ENCODE results near the gene SSBP4.

Gene SSBP4

DNA sequence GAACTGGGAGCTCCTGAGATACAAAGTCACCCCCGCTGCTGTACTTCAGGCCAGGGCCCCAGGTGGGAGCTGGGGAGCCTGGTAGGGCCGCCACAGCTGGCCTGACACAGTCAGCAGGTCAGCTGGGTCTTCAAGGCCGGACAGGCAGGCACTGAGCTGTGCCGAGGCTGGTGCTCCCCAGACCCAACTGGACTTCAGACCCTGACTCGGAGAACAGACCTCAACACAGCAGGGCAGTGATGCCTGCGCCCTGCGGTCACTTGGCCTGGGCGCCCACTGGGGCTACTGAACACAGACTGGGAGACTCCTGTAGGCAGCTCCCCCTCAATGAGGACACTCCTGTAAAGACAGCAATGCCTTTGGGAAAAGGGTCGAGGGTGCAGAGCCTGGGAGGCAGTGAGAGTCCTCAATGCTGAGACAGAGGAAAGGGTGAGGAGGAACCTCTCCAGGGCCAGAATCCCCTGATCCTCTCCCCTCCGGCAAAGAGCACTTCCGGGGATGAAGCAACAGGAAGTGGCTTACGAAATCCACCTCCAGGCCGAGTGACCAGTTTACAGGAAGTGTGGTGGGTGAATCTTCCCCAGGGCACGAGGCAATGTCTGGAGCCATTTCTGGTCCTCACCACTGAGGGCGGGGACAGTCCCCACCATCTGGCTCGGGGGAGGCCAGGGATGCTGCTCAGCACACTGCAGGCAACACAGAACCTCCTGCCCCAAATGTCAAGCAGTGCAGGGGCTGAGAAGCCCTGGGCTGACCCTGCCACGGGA is 59.5 kb downstream of the SSBP4 start:
- TF ChIP-seq, protein P1, sequence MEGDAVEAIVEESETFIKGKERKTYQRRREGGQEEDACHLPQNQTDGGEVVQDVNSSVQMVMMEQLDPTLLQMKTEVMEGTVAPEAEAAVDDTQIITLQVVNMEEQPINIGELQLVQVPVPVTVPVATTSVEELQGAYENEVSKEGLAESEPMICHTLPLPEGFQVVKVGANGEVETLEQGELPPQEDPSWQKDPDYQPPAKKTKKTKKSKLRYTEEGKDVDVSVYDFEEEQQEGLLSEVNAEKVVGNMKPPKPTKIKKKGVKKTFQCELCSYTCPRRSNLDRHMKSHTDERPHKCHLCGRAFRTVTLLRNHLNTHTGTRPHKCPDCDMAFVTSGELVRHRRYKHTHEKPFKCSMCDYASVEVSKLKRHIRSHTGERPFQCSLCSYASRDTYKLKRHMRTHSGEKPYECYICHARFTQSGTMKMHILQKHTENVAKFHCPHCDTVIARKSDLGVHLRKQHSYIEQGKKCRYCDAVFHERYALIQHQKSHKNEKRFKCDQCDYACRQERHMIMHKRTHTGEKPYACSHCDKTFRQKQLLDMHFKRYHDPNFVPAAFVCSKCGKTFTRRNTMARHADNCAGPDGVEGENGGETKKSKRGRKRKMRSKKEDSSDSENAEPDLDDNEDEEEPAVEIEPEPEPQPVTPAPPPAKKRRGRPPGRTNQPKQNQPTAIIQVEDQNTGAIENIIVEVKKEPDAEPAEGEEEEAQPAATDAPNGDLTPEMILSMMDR (IDR thresholded peaks at IDR 0.05; ENCODE audit: low read depth, low read length, missing control alignments) = no peak
- peak; percentile 73 for DNase-seq
- in situ Hi-C loops (cut with HindIII; ENCODE audit: low pct_ligation_motif_present, low sequenced_read_pairs) = no loop called here
- no peaks in the 10 kb centered on the region for H3K36me3 ChIP-seq (replicated peaks)
- no peaks in the 10 kb centered on the region for H3K27me3 ChIP-seq (replicated peaks)
- H3K4me3 ChIP-seq (ENCODE audit: low read depth, low read length) = no peak overlapping the region
- H3K27ac ChIP-seq = peak overlapping the region; percentile 1

DNA sequence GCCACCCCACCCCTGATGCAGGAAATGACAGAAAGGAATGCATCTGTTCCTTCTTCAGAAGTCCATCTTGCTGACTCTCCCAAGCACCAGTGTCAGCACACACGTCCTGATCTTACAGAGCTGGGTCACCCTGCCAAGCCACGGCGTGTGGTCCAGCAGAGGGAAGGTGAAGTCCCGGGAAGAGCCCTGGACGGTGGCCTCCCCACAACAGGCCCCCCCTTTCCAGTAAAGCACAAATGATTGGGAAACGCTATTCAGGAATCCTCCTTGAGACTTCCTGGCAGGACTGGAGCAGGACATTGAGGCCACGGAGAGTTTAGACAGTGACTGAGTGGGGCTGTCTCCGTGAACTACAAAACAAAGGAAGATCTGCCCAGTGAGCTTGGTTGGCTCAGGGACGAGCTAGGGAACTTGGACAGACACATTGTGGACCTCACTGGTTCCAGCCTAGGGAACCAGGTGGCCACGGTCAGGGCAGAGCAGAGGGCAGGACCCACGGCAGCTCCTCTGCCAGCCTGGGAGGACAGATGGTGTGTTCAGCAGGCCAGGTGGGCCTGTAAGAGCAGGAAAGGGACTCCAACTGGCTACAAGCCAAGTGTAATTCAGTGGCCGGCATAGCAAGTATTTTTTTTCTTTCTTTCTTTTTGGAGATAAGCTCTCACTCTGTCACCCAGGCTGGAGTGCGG is 61.0 kb downstream of the SSBP4 start:
- Histone ChIP-seq H3K27me3 (replicated peaks) (no peaks in the 10 kb centered on the region), H3K4me3 (ENCODE audit: low read depth, low read length) (no peak overlapping the region), H3K36me3 (replicated peaks) (no peaks in the 10 kb centered on the region), H3K27ac (peak overlapping the region; percentile 39)
- no peak for DNase-seq
- in situ Hi-C loops (cut with HindIII; ENCODE audit: low pct_ligation_motif_present, low sequenced_read_pairs) = no loop called here
- TF ChIP-seq, protein P1 (IDR thresholded peaks at IDR 0.05; ENCODE audit: low read depth, low read length, missing control alignments) = no peak

DNA sequence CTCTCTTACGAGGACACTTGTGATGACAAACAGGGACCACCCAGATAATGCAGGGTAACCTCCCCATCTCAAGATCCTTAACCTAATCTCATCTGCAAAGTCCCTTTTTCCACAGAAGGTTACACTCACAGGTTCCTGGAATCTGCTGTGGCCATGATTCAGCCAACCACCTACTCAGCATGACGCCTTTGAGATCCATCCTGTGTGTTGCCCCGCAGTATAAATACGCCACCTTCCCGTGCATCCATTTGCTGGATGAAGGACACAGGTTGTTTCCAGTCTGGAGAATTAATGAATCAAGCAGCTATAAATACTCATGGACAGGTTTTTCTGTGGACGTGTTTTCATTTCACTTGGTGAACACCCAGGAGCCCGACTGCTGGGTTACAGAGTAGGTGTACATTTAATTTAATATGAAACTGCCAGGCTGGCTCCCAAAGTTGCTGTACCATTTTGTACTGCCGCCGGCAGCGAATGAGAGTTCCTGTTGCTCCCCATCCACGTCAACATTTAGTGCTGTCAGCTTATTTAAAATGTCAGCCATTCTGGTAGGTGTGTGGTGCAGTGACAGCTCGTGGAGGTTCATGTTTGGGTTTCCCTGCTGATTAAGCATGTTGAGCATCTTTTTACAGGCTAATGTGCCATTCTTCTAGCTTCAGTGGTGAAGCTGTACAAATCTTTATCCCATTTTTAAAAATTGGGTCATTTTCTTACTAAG is 62.5 kb downstream of the SSBP4 start:
- Histone ChIP-seq H3K36me3 (replicated peaks) (no peaks in the 10 kb centered on the region), H3K4me3 (ENCODE audit: low read depth, low read length) (no peak overlapping the region), H3K27ac (no peak overlapping the region), H3K27me3 (replicated peaks) (no peaks in the 10 kb centered on the region)
- in situ Hi-C loops (cut with HindIII; ENCODE audit: low pct_ligation_motif_present, low sequenced_read_pairs) = no loop called here
- no peak for DNase-seq
- TF ChIP-seq, protein P1 (IDR thresholded peaks at IDR 0.05; ENCODE audit: low read depth, low read length, missing control alignments) = no peak

DNA sequence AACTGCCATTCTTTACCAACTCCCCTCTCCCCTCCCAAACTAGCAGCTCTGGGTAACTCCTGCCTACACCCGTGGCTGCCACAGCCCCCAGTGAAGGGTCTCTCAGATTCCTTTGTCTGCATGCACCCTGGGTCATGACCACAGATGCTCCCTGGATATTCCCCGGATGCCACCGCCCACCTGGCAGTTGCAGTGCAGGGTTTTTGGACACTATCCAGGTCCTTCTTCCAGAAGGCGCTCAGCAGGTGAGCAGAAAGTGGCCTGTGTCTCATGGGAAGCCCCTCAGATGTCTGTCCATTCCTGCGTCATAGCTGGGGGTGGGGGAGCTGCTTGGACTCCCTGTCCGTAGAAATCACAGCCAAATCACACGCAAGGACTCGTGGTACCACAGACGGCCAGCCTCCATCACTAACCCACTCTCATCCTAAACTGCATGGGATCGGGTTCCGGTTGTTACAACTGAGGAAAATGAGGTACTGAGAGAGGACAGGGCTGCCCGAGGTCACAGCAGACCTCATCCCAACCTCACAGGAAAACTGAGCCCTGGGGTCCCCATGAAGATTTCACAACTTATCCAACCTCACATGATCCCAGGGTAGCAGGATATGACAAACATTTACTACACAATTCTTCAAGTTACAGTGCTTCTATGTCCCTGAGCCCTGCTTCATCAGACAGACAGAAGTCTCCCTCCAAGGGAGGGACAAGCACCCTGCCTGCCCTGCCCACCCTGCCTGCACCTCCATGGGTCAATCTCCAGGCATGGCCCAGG is 64.1 kb downstream of the SSBP4 start:
- H3K27ac ChIP-seq = no peak overlapping the region
- DNase-seq = no peak
- TF ChIP-seq, protein P1 (IDR thresholded peaks at IDR 0.05; ENCODE audit: low read depth, low read length, missing control alignments) = no peak
- no peaks in the 10 kb centered on the region for H3K27me3 ChIP-seq (replicated peaks)
- in situ Hi-C loops (cut with HindIII; ENCODE audit: low pct_ligation_motif_present, low sequenced_read_pairs) = no loop called here
- H3K36me3 ChIP-seq (replicated peaks) = no peaks in the 10 kb centered on the region
- H3K4me3 ChIP-seq (ENCODE audit: low read depth, low read length) = no peak overlapping the region
